Measurements from ENCODE around the gene PLCXD3. TPM values are rescaled to one million over a fixed set of nuclear protein-coding genes. Genes with fewer than 3 reads are reported as not detected.

The PLCXD3 gene
- total RNA-seq, 1 experiment from 2014 or later = not detected

GRCh38 chr5:41266377-41266776 is 244.0 kb downstream of the PLCXD3 start:
- peaks cover 11% of the 10 kb centered on the region for H3K27me3 ChIP-seq (replicated peaks)

GRCh38 chr5:41264019-41264418 is 246.4 kb downstream of the PLCXD3 start:
- Histone ChIP-seq H3K9me3 (replicated peaks) (no peaks in the 10 kb centered on the region), H3K36me3 (no peaks in the 10 kb centered on the region), H3K27ac (no peak overlapping the region), H3K4me3 (no peak overlapping the region), H3K27me3 (replicated peaks) (peaks cover 11% of the 10 kb centered on the region), H3K4me1 (replicated peaks) (no peaks in the 10 kb centered on the region)
- no peak for DNase-seq (ENCODE audit: low read depth in 1 of 2, low spot score in 2 of 2)

More at GRCh38 chr5:41266377-41266776, 244.0 kb downstream of the PLCXD3 start:
- DNase-seq (ENCODE audit: low read depth in 1 of 2, low spot score in 2 of 2) = no peak
- no peak overlapping the region for H3K27ac ChIP-seq
- H3K9me3 ChIP-seq (replicated peaks) = no peaks in the 10 kb centered on the region
- H3K4me3 ChIP-seq = no peak overlapping the region
- H3K4me1 ChIP-seq (replicated peaks) = no peaks in the 10 kb centered on the region
- H3K36me3 ChIP-seq = no peaks in the 10 kb centered on the region

GRCh38 chr5:41263335-41263734 is 247.1 kb downstream of the PLCXD3 start:
- H3K27ac ChIP-seq = no peak overlapping the region
- DNase-seq (ENCODE audit: low read depth in 1 of 2, low spot score in 2 of 2) = no peak
- no peaks in the 10 kb centered on the region for H3K4me1 ChIP-seq (replicated peaks)
- H3K36me3 ChIP-seq = no peaks in the 10 kb centered on the region
- H3K27me3 ChIP-seq (replicated peaks) = peaks cover 11% of the 10 kb centered on the region
- no peaks in the 10 kb centered on the region for H3K9me3 ChIP-seq (replicated peaks)
- no peak overlapping the region for H3K4me3 ChIP-seq

Measured in SJSA1 (cell line).